Activated naive CD4-positive, alpha-beta T cell treated with anti-CD3 and anti-CD28 coated beads for 36 hours (primary cell): Measurements from ENCODE around the gene TBC1D1. TPM values are rescaled to one million over a fixed set of nuclear protein-coding genes. Genes with fewer than 3 reads are reported as not detected.
"Not testable (repeated sequence)": the region's sequence is repeated elsewhere in the genome, so short reads cannot be mapped to it uniquely, and the experiment has no call there.

Source experiments
- CTCF ChIA-PET: fragments of 350-600 bp; sonication (Branson Sonifier 250); formaldehyde crosslinking; loops from one replicate; lab custom pipeline; 2021; ENCODE audit warnings: antibody characterized with exemption; lab: Charles Lee
- DNase-seq: peaks from one replicate; pipeline ENCODE4 v3.0.0-alpha.2; 2020
- H3K27ac Mint-ChIP-seq: one replicate; pipeline ENCODE4 v1.8.0; 2021; ENCODE audit warnings: mild to moderate bottlenecking, mixed read lengths
- H3K27me3 Mint-ChIP-seq: one replicate; pipeline ENCODE4 v1.8.0; 2021; ENCODE audit warnings: low read depth, mixed read lengths
- H3K36me3 Mint-ChIP-seq: one replicate; pipeline ENCODE4 v1.8.0; 2021; ENCODE audit warnings: low read depth, mixed read lengths
- H3K4me1 Mint-ChIP-seq: one replicate; pipeline ENCODE4 v1.8.0; 2021; ENCODE audit warnings: low read depth, mixed read lengths
- H3K4me3 Mint-ChIP-seq: one replicate; pipeline ENCODE4 v1.8.0; 2021; ENCODE audit warnings: mild to moderate bottlenecking, moderate library complexity, mixed read lengths
- H3K9me3 Mint-ChIP-seq: one replicate; pipeline ENCODE4 v1.8.0; 2021; ENCODE audit warnings: mixed read lengths
- intact Hi-C: fragments of 100-400 bp; cut with micrococcal nuclease; formaldehyde crosslinking; loops from one replicate; pipeline ENCODE4 v1.15.1; 2023
- total RNA-seq, 2 experiments: library from RNA; stranded (reverse); gene quantifications; one replicate each; pipeline ENCODE4 v1.2.3, GENCODE V29; 2021

The TBC1D1 gene
- total RNA-seq, 2 experiments from 2014 or later, result 57.7 to 68.5 TPM

- DNase-seq, result no peak
- Mint-ChIP-seq H3K27ac (no peak overlapping the region), H3K27me3 (no peaks in the 10 kb centered on the region), H3K36me3 (peaks cover 7% of the 10 kb centered on the region), H3K9me3 (no peaks in the 10 kb centered on the region), H3K4me1 (peaks cover 8% of the 10 kb centered on the region), H3K4me3 (no peak overlapping the region)
- intact Hi-C loops, result no loop called here
- CTCF ChIA-PET, result no interaction called here
Observed at GRCh38 chr4:38014421-38014852, 123.6 kb downstream of the TBC1D1 start.

GRCh38 chr4:38015886-38016515, 125.1 kb downstream of the TBC1D1 start:
- H3K9me3 Mint-ChIP-seq, result peaks cover 3% of the 10 kb centered on the region
- H3K4me1 Mint-ChIP-seq, result peaks cover 8% of the 10 kb centered on the region
- H3K36me3 Mint-ChIP-seq, result peaks cover 14% of the 10 kb centered on the region
- CTCF ChIA-PET, result no interaction called here
- H3K4me3 Mint-ChIP-seq, result no peak overlapping the region
- H3K27me3 Mint-ChIP-seq, result no peaks in the 10 kb centered on the region
- no peak overlapping the region for H3K27ac Mint-ChIP-seq
- intact Hi-C loops, result no loop called here
- no peak for DNase-seq

- peaks cover 4% of the 10 kb centered on the region for H3K9me3 Mint-ChIP-seq
- H3K4me3 Mint-ChIP-seq, result no peak overlapping the region
- no peak overlapping the region for H3K27ac Mint-ChIP-seq
- intact Hi-C loops, result no loop called here
- peaks cover 20% of the 10 kb centered on the region for H3K36me3 Mint-ChIP-seq
- DNase-seq, result no peak
- CTCF ChIA-PET, result no interaction called here
- no peaks in the 10 kb centered on the region for H3K27me3 Mint-ChIP-seq
- peaks cover 4% of the 10 kb centered on the region for H3K4me1 Mint-ChIP-seq
Observed at GRCh38 chr4:38016698-38017097, 125.8 kb downstream of the TBC1D1 start.

- no peak for DNase-seq
- CTCF ChIA-PET, result no interaction called here
- peaks cover 4% of the 10 kb centered on the region for H3K9me3 Mint-ChIP-seq
- peaks cover 6% of the 10 kb centered on the region for H3K4me1 Mint-ChIP-seq
- no peak overlapping the region for H3K4me3 Mint-ChIP-seq
- intact Hi-C loops, result no loop called here
- H3K36me3 Mint-ChIP-seq, result peaks cover 29% of the 10 kb centered on the region
- H3K27ac Mint-ChIP-seq, result no peak overlapping the region
- no peaks in the 10 kb centered on the region for H3K27me3 Mint-ChIP-seq
Observed at GRCh38 chr4:38017609-38018008, 126.7 kb downstream of the TBC1D1 start.

GRCh38 chr4:38020386-38020785, 129.5 kb downstream of the TBC1D1 start:
- Mint-ChIP-seq H3K4me3 (no peak overlapping the region), H3K9me3 (peaks cover 4% of the 10 kb centered on the region), H3K4me1 (peaks cover 7% of the 10 kb centered on the region), H3K27me3 (no peaks in the 10 kb centered on the region), H3K27ac (no peak overlapping the region), H3K36me3 (peaks cover 24% of the 10 kb centered on the region)
- DNase-seq, result no peak
- CTCF ChIA-PET, result interaction anchor here (0.9 kb wide), 2 partner anchors 11 to 15 kb away, joined by 3 to 4 read pairs; no protein-coding TSS in a partner anchor
- intact Hi-C loops, result no loop called here

GRCh38 chr4:38020961-38021360, 130.1 kb downstream of the TBC1D1 start:
- intact Hi-C loops, H3K4me1 Mint-ChIP-seq: not testable (repeated sequence)

GRCh38 chr4:38021751-38022150, 130.9 kb downstream of the TBC1D1 start:
- intact Hi-C loops, result no loop called here
- Mint-ChIP-seq H3K27ac (no peak overlapping the region), H3K27me3 (no peaks in the 10 kb centered on the region), H3K4me3 (no peak overlapping the region), H3K36me3 (peaks cover 23% of the 10 kb centered on the region), H3K4me1 (peaks cover 7% of the 10 kb centered on the region), H3K9me3 (peaks cover 4% of the 10 kb centered on the region)
- no peak for DNase-seq
- CTCF ChIA-PET, result no interaction called here

More at GRCh38 chr4:38020961-38021360, 130.1 kb downstream of the TBC1D1 start:
- not testable (repeated sequence) for H3K27me3 Mint-ChIP-seq, DNase-seq, H3K27ac Mint-ChIP-seq, H3K4me3 Mint-ChIP-seq, H3K9me3 Mint-ChIP-seq
- peaks cover 23% of the 10 kb centered on the region for H3K36me3 Mint-ChIP-seq
- CTCF ChIA-PET, result interaction anchor here (0.6 kb wide), 1 partner anchor 123 kb away, joined by 4 read pairs; no protein-coding TSS in a partner anchor

- Mint-ChIP-seq H3K9me3 (peaks cover 4% of the 10 kb centered on the region), H3K4me3 (no peak overlapping the region), H3K27me3 (no peaks in the 10 kb centered on the region), H3K36me3 (peaks cover 23% of the 10 kb centered on the region), H3K27ac (no peak overlapping the region), H3K4me1 (peaks cover 7% of the 10 kb centered on the region)
- intact Hi-C loops, result no loop called here
- CTCF ChIA-PET, result interaction anchor here (1.2 kb wide), 1 partner anchor 220 kb away, joined by 3 read pairs; no protein-coding TSS in a partner anchor
- no peak for DNase-seq
Observed at GRCh38 chr4:38023347-38024205, 132.7 kb downstream of the TBC1D1 start.

- no peak for DNase-seq
- Mint-ChIP-seq H3K27ac (no peak overlapping the region), H3K27me3 (no peaks in the 10 kb centered on the region), H3K36me3 (peaks cover 27% of the 10 kb centered on the region), H3K9me3 (peaks cover 4% of the 10 kb centered on the region), H3K4me1 (peaks cover 7% of the 10 kb centered on the region), H3K4me3 (no peak overlapping the region)
- CTCF ChIA-PET, result no interaction called here
- intact Hi-C loops, result no loop called here
Observed at GRCh38 chr4:38024206-38024509, 133.3 kb downstream of the TBC1D1 start.

GRCh38 chr4:38025665-38026064, 134.8 kb downstream of the TBC1D1 start:
- no peak overlapping the region for H3K4me3 Mint-ChIP-seq
- no peak overlapping the region for H3K27ac Mint-ChIP-seq
- H3K4me1 Mint-ChIP-seq, result peaks cover 7% of the 10 kb centered on the region
- H3K27me3 Mint-ChIP-seq, result no peaks in the 10 kb centered on the region
- DNase-seq, result no peak
- CTCF ChIA-PET, result interaction anchor here (2.0 kb wide), 1 partner anchor 10 kb away, joined by 8 read pairs; no protein-coding TSS in a partner anchor
- peaks cover 4% of the 10 kb centered on the region for H3K9me3 Mint-ChIP-seq
- intact Hi-C loops, result no loop called here
- peaks cover 28% of the 10 kb centered on the region for H3K36me3 Mint-ChIP-seq

- CTCF ChIA-PET, result interaction anchor here (2.0 kb wide), 1 partner anchor 9 kb away, joined by 8 read pairs; no protein-coding TSS in a partner anchor
- no peaks in the 10 kb centered on the region for H3K9me3 Mint-ChIP-seq
- H3K36me3 Mint-ChIP-seq, result peaks cover 22% of the 10 kb centered on the region
- H3K27ac Mint-ChIP-seq, result no peak overlapping the region
- no peak overlapping the region for H3K4me3 Mint-ChIP-seq
- peaks cover 7% of the 10 kb centered on the region for H3K4me1 Mint-ChIP-seq
- no peak for DNase-seq
- H3K27me3 Mint-ChIP-seq, result no peaks in the 10 kb centered on the region
- intact Hi-C loops, result no loop called here
Observed at GRCh38 chr4:38026158-38026740, 135.4 kb downstream of the TBC1D1 start.

- Mint-ChIP-seq H3K4me1 (no peaks in the 10 kb centered on the region), H3K4me3 (no peak overlapping the region), H3K9me3 (no peaks in the 10 kb centered on the region), H3K27me3 (no peaks in the 10 kb centered on the region), H3K27ac (no peak overlapping the region), H3K36me3 (peaks cover 8% of the 10 kb centered on the region)
- CTCF ChIA-PET, result interaction anchor here (0.6 to 0.8 kb wide), 3 partner anchors 11 to 593 kb away, joined by 3 read pairs; no protein-coding TSS in a partner anchor
- no peak for DNase-seq
- intact Hi-C loops, result no loop called here
Observed at GRCh38 chr4:38030023-38030422, 139.1 kb downstream of the TBC1D1 start.
